ENCODE measurements around the gene ATP10A. TPM values are rescaled to one million over a fixed set of nuclear protein-coding genes. Genes with fewer than 3 reads are reported as not detected.
A peak's percentile ranks its signal among the peaks of the same experiment; 100 is the strongest.

ATP10A gene
- total RNA-seq, 1 experiment from 2014 or later = not detected

DNA sequence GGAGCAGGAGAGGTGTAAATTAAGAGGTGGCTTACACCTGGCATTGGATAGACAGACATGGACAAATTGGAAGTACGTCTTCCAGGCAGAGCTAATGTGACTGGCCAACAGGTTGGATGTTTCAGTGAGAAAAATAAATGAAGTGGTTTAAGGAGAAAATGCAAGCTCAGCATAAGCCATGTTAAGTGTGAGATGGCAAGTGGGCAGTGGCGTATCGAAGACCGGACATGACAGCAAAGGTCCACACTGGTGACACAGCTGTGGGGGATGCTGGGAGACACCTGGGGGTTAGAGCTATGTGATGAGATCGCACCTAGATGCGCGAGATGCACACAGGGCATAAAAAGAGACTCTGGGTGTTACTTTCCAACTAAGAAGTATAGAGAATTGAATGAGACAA is 3.7 kb upstream of the ATP10A start:
- Mint-ChIP-seq H3K36me3 (ENCODE audit: insufficient read depth, unreplicated experiment) (peaks cover 7% of the 10 kb centered on the region), H3K4me1 (ENCODE audit: low read depth, unreplicated experiment) (no peaks in the 10 kb centered on the region), H3K27me3 (ENCODE audit: insufficient read depth, unreplicated experiment) (no peaks in the 10 kb centered on the region), H3K27ac (ENCODE audit: unreplicated experiment) (no peak overlapping the region), H3K4me3 (ENCODE audit: unreplicated experiment) (no peak overlapping the region), H3K9me3 (ENCODE audit: unreplicated experiment) (peaks cover 14% of the 10 kb centered on the region)
- Histone ChIP-seq H3K9me3 (peaks cover 9% of the 10 kb centered on the region; the same call in 1 of the 2 replicates), H3K36me3 (ENCODE audit: control insufficient read depth, insufficient read depth, low read length) (no peaks in the 10 kb centered on the region), H3K27me3 (replicated peaks; ENCODE audit: control insufficient read depth, insufficient read depth, low read length) (no peaks in the 10 kb centered on the region), H3K4me1 (no peaks in the 10 kb centered on the region), H3K4me3 (ENCODE audit: low read depth, low read length) (no peak overlapping the region)
- DNase-seq = no peak
- ChIA-PET POLR2A (no interaction called here), CTCF (no interaction called here)
- TF ChIP-seq CTCF (IDR thresholded peaks at IDR 0.05; ENCODE audit: insufficient read depth in 1 of 2, low read depth in 1 of 2, low read length in 1 of 2, severe bottlenecking in 1 of 2, unreplicated experiment in 1 of 2) = no peak
- intact Hi-C loops (cut with micrococcal nuclease; ENCODE audit: unreplicated experiment) = no loop called here
- BruUV-seq (replicated peaks) = no TSS peak

- H3K4me1 ChIP-seq = no peaks in the 10 kb centered on the region
- Mint-ChIP-seq H3K4me3 (ENCODE audit: unreplicated experiment) (no peak overlapping the region), H3K9me3 (ENCODE audit: unreplicated experiment) (peaks cover 14% of the 10 kb centered on the region), H3K27me3 (ENCODE audit: insufficient read depth, unreplicated experiment) (no peaks in the 10 kb centered on the region), H3K4me1 (ENCODE audit: low read depth, unreplicated experiment) (no peaks in the 10 kb centered on the region), H3K36me3 (ENCODE audit: insufficient read depth, unreplicated experiment) (peaks cover 7% of the 10 kb centered on the region), H3K27ac (ENCODE audit: unreplicated experiment) (no peak overlapping the region)
- no peak for DNase-seq
- ChIA-PET POLR2A (no interaction called here), CTCF (no interaction called here)
- H3K4me3 ChIP-seq (ENCODE audit: low read depth, low read length) = no peak overlapping the region
- BruUV-seq (replicated peaks) = no TSS peak
- H3K27me3 ChIP-seq (replicated peaks; ENCODE audit: control insufficient read depth, insufficient read depth, low read length) = no peaks in the 10 kb centered on the region
- TF ChIP-seq CTCF (IDR thresholded peaks at IDR 0.05; ENCODE audit: insufficient read depth in 1 of 2, low read depth in 1 of 2, low read length in 1 of 2, severe bottlenecking in 1 of 2, unreplicated experiment in 1 of 2) = no peak
- peaks cover 9% of the 10 kb centered on the region; the same call in 1 of the 2 replicates for H3K9me3 ChIP-seq
- no peaks in the 10 kb centered on the region for H3K36me3 ChIP-seq (ENCODE audit: control insufficient read depth, insufficient read depth, low read length)
- intact Hi-C loops (cut with micrococcal nuclease; ENCODE audit: unreplicated experiment) = no loop called here
Measured at GRCh38 chr15:25866251-25866650, 3.1 kb upstream of the ATP10A start.

- Histone ChIP-seq H3K4me1 (no peaks in the 10 kb centered on the region), H3K4me3 (ENCODE audit: low read depth, low read length) (no peak overlapping the region), H3K27me3 (replicated peaks; ENCODE audit: control insufficient read depth, insufficient read depth, low read length) (no peaks in the 10 kb centered on the region), H3K36me3 (ENCODE audit: control insufficient read depth, insufficient read depth, low read length) (no peaks in the 10 kb centered on the region), H3K9me3 (peaks cover 9% of the 10 kb centered on the region; the same call in 1 of the 2 replicates)
- no TSS peak for BruUV-seq (replicated peaks)
- ChIA-PET POLR2A (no interaction called here), CTCF (no interaction called here)
- Mint-ChIP-seq H3K36me3 (ENCODE audit: insufficient read depth, unreplicated experiment) (peaks cover 7% of the 10 kb centered on the region), H3K9me3 (ENCODE audit: unreplicated experiment) (peaks cover 14% of the 10 kb centered on the region), H3K4me3 (ENCODE audit: unreplicated experiment) (no peak overlapping the region), H3K4me1 (ENCODE audit: low read depth, unreplicated experiment) (no peaks in the 10 kb centered on the region), H3K27me3 (ENCODE audit: insufficient read depth, unreplicated experiment) (no peaks in the 10 kb centered on the region), H3K27ac (ENCODE audit: unreplicated experiment) (peak overlapping the region; percentile 32)
- no peak for DNase-seq
- TF ChIP-seq CTCF (IDR thresholded peaks at IDR 0.05; ENCODE audit: insufficient read depth in 1 of 2, low read depth in 1 of 2, low read length in 1 of 2, severe bottlenecking in 1 of 2, unreplicated experiment in 1 of 2) = no peak
- intact Hi-C loops (cut with micrococcal nuclease; ENCODE audit: unreplicated experiment) = no loop called here
Measured at GRCh38 chr15:25864966-25865365, 1.8 kb upstream of the ATP10A start.

Measured in Caco-2 (cell line).